ENCODE data around the gene QRFP.

The QRFP gene, protein sequence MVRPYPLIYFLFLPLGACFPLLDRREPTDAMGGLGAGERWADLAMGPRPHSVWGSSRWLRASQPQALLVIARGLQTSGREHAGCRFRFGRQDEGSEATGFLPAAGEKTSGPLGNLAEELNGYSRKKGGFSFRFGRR

GRCh38 chr9:130896233-130897014, at the start of gene QRFP:
Gene QRFP (minus strand): TSS chr9:130896812. CDS start chr9:130893838, 2,974 bp downstream.
- TF ChIP-seq CTCF (IDR thresholded peaks at IDR 0.05; ENCODE audit: low read depth, low read length, missing control alignments): no peak
- DNase-seq (ENCODE audit: extremely low read depth, low read depth): no peak
- no peak within 1 kb of the TSS for H3K4me3 ChIP-seq (replicated peaks; ENCODE audit: low read depth, low read length)

GRCh38 chr9:130945173-130945572, 48.6 kb upstream of the QRFP start:
- no peak for DNase-seq (ENCODE audit: extremely low read depth, low read depth)
- TF ChIP-seq CTCF (IDR thresholded peaks at IDR 0.05; ENCODE audit: low read depth, low read length, missing control alignments): no peak
- H3K4me3 ChIP-seq (replicated peaks; ENCODE audit: low read depth, low read length): no peak overlapping the region

- DNase-seq (ENCODE audit: extremely low read depth, low read depth): no peak
- TF ChIP-seq CTCF (IDR thresholded peaks at IDR 0.05; ENCODE audit: low read depth, low read length, missing control alignments): no peak
- no peak overlapping the region for H3K4me3 ChIP-seq (replicated peaks; ENCODE audit: low read depth, low read length)
These were observed 48.0 kb upstream of the QRFP start for GRCh38 chr9:130944510-130945058.

DNA sequence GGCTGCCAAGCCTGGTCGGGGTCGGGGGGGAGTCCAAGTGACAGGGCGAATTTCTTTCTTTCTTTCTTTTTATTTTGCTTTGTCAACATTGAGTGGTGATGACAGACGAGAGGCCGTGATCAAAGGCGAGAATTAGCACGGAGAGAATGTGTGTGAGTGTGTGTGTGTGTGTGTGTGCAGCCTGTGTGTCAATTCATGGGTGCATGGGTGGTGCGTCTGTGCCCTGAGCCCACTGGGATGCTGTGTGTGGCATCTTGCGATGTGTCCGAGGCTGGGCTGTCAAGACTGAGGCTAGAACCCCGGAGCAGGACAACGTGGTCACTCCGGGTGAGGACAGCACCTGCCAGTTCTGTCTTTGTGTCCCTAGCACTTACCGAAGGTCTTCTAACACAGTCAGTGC, 47.2 kb upstream of the QRFP start:
- no peak for TF ChIP-seq CTCF (IDR thresholded peaks at IDR 0.05; ENCODE audit: low read depth, low read length, missing control alignments)
- DNase-seq (ENCODE audit: extremely low read depth, low read depth): no peak

GRCh38 chr9:130943221-130943620, 46.6 kb upstream of the QRFP start:
- TF ChIP-seq CTCF (IDR thresholded peaks at IDR 0.05; ENCODE audit: low read depth, low read length, missing control alignments): no peak
- no peak for DNase-seq (ENCODE audit: extremely low read depth, low read depth)

More for the DNA sequence above, 47.2 kb upstream of the QRFP start:
- H3K4me3 ChIP-seq (replicated peaks; ENCODE audit: low read depth, low read length): no peak overlapping the region

GRCh38 chr9:130942679-130943078, 46.1 kb upstream of the QRFP start:
- no peak overlapping the region for H3K4me3 ChIP-seq (replicated peaks; ENCODE audit: low read depth, low read length)
- TF ChIP-seq CTCF (IDR thresholded peaks at IDR 0.05; ENCODE audit: low read depth, low read length, missing control alignments): no peak
- no peak for DNase-seq (ENCODE audit: extremely low read depth, low read depth)

More at GRCh38 chr9:130943221-130943620, 46.6 kb upstream of the QRFP start:
- H3K4me3 ChIP-seq (replicated peaks; ENCODE audit: low read depth, low read length): no peak overlapping the region
